Activated CD4-positive, alpha-beta T cell treated with anti-CD3 and anti-CD28 coated beads for 36 hours (primary cell): ENCODE results near the gene SLC22A1. TPM values are rescaled to one million over a fixed set of nuclear protein-coding genes. Genes with fewer than 3 reads are reported as not detected.
"Not testable (repeated sequence)": the region's sequence is repeated elsewhere in the genome, so short reads cannot be mapped to it uniquely, and the experiment has no call there.

Source experiments
- ATAC-seq: fragments of 200-7000 bp; cut with Tn5 transposase; one replicate; pipeline ENCODE4 v1.10.0; 2021; ENCODE audit warnings: mild to moderate bottlenecking, moderate library complexity
- CTCF ChIA-PET: fragments of 350-600 bp; sonication (Branson Sonifier 250); formaldehyde crosslinking; loops from one replicate; lab custom pipeline; 2021; ENCODE audit warnings: antibody characterized with exemption; lab: Charles Lee
- POLR2A ChIA-PET: fragments of 350-600 bp; sonication (Branson Sonifier 250); formaldehyde crosslinking; loops from one replicate; lab custom pipeline; 2021; ENCODE audit warnings: antibody characterized with exemption, inconsistent platforms; lab: Charles Lee
- DNase-seq: peaks from one replicate; pipeline ENCODE4 v3.0.0-alpha.2; 2020
- H3K27ac Mint-ChIP-seq: one replicate; pipeline ENCODE4 v1.8.0; 2021; ENCODE audit warnings: mixed read lengths
- H3K27me3 Mint-ChIP-seq: one replicate; pipeline ENCODE4 v1.8.0; 2021; ENCODE audit warnings: mixed read lengths
- H3K36me3 Mint-ChIP-seq: one replicate; pipeline ENCODE4 v1.8.0; 2021; ENCODE audit warnings: low read depth, mixed read lengths
- H3K4me1 Mint-ChIP-seq: one replicate; pipeline ENCODE4 v1.8.0; 2021; ENCODE audit warnings: mixed read lengths
- H3K4me3 Mint-ChIP-seq: one replicate; pipeline ENCODE4 v1.8.0; 2021; ENCODE audit warnings: mild to moderate bottlenecking, moderate library complexity, mixed read lengths
- H3K9me3 Mint-ChIP-seq: one replicate; pipeline ENCODE4 v1.8.0; 2021; ENCODE audit warnings: low read depth, mixed read lengths
- intact Hi-C, 2 experiments: fragments of 100-400 bp; cut with DNase I in 1 of 2; cut with micrococcal nuclease in 1 of 2; formaldehyde crosslinking; loops; one replicate each; pipeline versions ENCODE4 v1.14.2 to v1.15.1; 2022 to 2024; cut with DNase I, micrococcal nuclease
- total RNA-seq, 2 experiments: library from RNA; stranded (reverse); gene quantifications; one replicate each; pipeline ENCODE4 v1.2.3, GENCODE V29; 2021

Gene SLC22A1
- total RNA-seq, 2 experiments from 2014 or later: 0.78 to 1.2 TPM

DNA sequence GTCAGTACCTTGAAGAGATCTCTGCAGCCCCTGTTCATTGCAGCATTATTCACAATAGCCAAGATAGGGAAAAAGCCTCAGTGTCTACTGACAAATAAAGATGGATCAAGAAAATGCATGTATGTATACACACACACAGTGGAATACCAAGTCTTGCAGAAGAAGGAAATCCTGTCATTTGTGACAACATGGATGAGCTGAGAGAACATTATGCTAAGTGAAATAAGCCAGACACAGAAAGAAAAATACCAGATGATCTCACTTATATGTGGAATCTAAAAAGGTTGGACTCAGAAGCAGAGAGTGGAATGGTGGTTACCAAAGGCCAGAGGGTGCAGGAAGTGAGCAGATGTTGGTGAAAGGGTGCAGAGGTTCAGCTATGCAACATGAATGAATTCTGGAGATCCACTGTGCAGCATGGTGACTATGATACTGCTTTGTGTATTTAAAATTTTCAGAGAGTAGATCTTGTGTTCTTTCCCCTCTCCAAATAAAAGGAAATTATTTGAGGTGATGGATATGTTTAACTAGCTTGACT, 11.0 kb upstream of the SLC22A1 start:
- ATAC-seq (no peak), DNase-seq (no peak)
- ChIA-PET CTCF (interaction anchor here (0.8 kb wide), 1 partner anchor 351 kb away, joined by 3 read pairs; no protein-coding TSS in a partner anchor), POLR2A (no interaction called here)
- no peaks in the 10 kb centered on the region for H3K9me3 Mint-ChIP-seq
- peaks cover under 1% of the 10 kb centered on the region for H3K36me3 Mint-ChIP-seq
- no peak overlapping the region for H3K27ac Mint-ChIP-seq
- no peak overlapping the region for H3K4me3 Mint-ChIP-seq
- no peaks in the 10 kb centered on the region for H3K27me3 Mint-ChIP-seq
- intact Hi-C loops: no loop called here
- H3K4me1 Mint-ChIP-seq: peaks cover 2% of the 10 kb centered on the region

DNA sequence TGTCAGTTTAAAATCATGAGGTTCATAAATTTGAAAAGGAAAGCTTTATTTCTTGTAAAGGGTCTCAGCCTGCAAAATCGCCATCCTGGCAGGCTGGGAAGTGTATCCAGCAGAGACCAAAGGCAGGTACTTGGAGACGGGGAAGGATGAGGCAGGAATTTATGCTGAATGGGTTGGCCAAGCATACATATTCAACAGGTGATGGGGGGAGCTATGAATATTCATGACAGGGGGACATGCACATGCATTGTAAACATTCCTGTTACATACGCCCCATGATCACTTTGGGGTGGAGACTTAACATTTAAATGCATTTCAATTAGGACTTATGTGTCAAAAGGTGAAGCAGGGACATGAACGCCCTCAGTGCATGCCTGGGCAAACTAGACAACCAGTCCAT, 9.8 kb upstream of the SLC22A1 start:
- intact Hi-C loops: no loop called here
- ChIA-PET POLR2A (no interaction called here), CTCF (interaction anchor here (0.7 to 0.8 kb wide), 3 partner anchors 13 to 692 kb away, joined by 3 read pairs; no protein-coding TSS in a partner anchor)
- Mint-ChIP-seq H3K36me3 (no peaks in the 10 kb centered on the region), H3K4me1 (peaks cover 2% of the 10 kb centered on the region), H3K27ac (no peak overlapping the region), H3K4me3 (no peak overlapping the region), H3K27me3 (no peaks in the 10 kb centered on the region), H3K9me3 (no peaks in the 10 kb centered on the region)
- ATAC-seq (no peak), DNase-seq (no peak)

DNA sequence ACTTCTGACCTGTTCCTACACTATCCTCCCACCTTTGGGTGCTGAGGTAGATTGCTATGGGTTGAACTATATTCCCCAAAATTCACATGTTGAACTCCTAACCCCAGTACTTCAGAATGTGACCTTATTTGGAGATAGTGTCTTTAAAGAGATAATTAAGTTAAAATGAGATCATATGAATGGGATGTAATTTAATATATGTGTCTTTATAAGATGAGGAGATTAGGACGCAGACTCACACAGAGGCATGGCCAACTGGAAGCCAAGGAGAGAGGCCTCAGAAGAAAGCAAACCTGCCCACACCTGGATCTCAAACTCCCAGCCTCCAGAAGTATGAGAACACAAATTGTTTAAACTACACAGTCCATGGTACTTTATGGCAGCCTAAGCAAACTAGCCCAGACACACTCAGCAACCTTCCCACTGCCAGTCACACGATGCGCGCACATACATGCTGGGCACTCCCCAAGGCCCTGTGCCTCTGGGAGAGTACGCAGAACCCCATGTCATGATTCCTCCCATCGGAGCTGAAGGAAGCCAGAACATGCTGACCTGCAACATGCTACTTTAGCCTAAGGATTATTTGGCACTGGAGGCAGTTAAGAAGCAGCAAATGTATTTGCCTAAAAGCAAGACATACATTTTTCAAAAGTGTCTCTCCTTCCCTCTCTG, 8.9 kb upstream of the SLC22A1 start:
- CTCF ChIA-PET: interaction anchor here (0.7 to 0.8 kb wide), 2 partner anchors 12 to 691 kb away, joined by 3 read pairs; no protein-coding TSS in a partner anchor
- Mint-ChIP-seq H3K4me1 (peaks cover 2% of the 10 kb centered on the region), H3K27me3 (no peaks in the 10 kb centered on the region), H3K27ac (no peak overlapping the region), H3K36me3 (peaks cover under 1% of the 10 kb centered on the region), H3K4me3 (no peak overlapping the region), H3K9me3 (no peaks in the 10 kb centered on the region)
- DNase-seq (no peak), ATAC-seq (no peak)
- POLR2A ChIA-PET: no interaction called here
- intact Hi-C loops: no loop called here

DNA sequence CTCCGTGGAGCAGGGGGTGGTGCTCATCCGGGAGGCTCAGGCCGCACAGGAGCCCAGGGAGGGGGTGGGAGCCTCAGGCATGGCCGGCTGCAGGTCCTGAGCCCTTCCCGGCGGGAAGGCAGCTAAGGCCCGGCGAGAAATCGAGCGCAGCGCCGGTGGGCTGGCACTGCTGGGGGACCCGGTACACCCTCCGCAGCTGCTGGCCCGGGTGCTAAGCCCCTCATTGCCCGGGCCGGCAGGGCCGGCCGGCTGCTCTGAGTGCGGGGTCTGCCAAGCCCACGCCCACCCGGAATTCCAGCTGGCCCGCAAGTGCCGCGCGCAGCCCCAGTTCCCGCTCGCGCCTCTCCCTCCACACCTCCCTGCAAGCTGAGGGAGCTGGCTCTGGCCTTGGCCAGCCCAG, 7.1 kb upstream of the SLC22A1 start:
- intact Hi-C loops, H3K27me3 Mint-ChIP-seq, POLR2A ChIA-PET, H3K4me1 Mint-ChIP-seq, DNase-seq, H3K36me3 Mint-ChIP-seq, H3K27ac Mint-ChIP-seq, H3K9me3 Mint-ChIP-seq, H3K4me3 Mint-ChIP-seq, CTCF ChIA-PET, ATAC-seq: not testable (repeated sequence)

DNA sequence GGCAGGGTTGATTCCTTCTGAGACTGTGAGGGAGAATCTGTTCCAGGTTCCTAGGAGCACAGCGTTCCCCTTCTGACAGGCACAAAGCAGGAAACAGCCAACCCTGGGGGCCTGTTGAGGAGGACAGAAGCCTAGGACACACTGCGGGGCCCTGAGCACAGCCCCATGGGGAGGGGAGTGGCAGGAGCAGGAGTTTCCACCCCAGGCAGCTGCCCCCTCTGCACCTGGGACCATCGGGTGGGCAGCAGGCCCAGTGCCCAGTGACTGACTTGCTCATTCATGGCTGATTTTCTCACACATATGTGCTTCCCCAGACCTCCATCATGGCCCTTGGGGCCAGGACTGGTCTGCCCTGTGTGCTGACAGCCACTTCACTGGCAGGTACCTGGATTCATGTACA, 6.2 kb upstream of the SLC22A1 start:
- CTCF ChIA-PET: no interaction called here

DNA sequence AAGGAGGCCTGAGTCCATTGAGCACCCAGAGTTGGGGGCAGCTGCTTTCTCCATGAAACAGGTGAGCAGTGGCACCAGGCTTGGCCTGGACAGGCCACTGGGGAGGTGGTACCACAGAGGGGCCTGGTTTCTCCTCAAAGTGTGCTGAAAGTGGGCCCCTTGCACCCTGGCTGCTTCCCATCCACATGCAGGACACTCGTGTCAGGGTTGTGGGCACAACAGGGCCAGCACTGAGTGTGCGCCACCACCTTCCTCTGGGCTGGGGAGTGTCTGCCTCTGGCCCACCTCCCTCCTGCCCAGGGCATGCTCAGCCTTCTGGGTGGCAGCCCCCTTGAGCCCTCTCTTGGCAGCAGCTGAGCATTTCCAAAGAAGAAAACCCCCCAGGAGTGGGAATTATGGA, 5.2 kb upstream of the SLC22A1 start:
- intact Hi-C loops: no loop called here
- no peaks in the 10 kb centered on the region for H3K27me3 Mint-ChIP-seq
- no peaks in the 10 kb centered on the region for H3K9me3 Mint-ChIP-seq
- no peaks in the 10 kb centered on the region for H3K4me1 Mint-ChIP-seq
- H3K4me3 Mint-ChIP-seq: no peak overlapping the region
- ChIA-PET CTCF (interaction anchor here (1.0 kb wide), 1 partner anchor 147 kb away, joined by 3 read pairs; no protein-coding TSS in a partner anchor), POLR2A (no interaction called here)
- peaks cover 4% of the 10 kb centered on the region for H3K36me3 Mint-ChIP-seq
- DNase-seq (no peak), ATAC-seq (no peak)
- no peak overlapping the region for H3K27ac Mint-ChIP-seq

More for the DNA sequence above, 6.2 kb upstream of the SLC22A1 start:
- Mint-ChIP-seq H3K9me3 (no peaks in the 10 kb centered on the region), H3K27ac (no peak overlapping the region), H3K36me3 (peaks cover 4% of the 10 kb centered on the region), H3K27me3 (no peaks in the 10 kb centered on the region), H3K4me1 (no peaks in the 10 kb centered on the region), H3K4me3 (no peak overlapping the region)
- DNase-seq (no peak), ATAC-seq (no peak)
- intact Hi-C loops: no loop called here
- POLR2A ChIA-PET: no interaction called here

DNA sequence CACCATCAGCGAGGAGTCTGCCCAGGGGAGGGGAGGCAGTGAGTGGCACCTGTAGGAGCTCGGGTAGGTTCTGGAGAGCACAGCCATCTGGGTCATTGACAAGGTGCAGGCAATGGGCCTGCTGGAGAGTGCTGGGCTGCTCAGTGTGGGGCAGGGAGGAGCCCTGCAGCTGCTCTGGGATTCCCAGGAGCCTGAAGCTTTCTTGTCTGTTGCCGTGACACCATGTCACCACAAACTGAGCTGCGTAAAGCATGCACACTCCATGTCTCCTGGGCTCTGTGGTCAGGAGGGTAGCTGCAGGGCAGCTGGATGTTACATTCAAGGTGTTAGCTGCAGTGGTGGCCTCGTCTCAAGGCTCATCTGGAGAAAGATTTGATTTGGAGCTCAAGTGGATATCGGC, 4.5 kb upstream of the SLC22A1 start:
- intact Hi-C loops: no loop called here
- Mint-ChIP-seq H3K27ac (no peak overlapping the region), H3K27me3 (no peaks in the 10 kb centered on the region), H3K4me1 (no peaks in the 10 kb centered on the region), H3K36me3 (peaks cover 4% of the 10 kb centered on the region), H3K4me3 (no peak overlapping the region), H3K9me3 (no peaks in the 10 kb centered on the region)
- ATAC-seq: no peak
- POLR2A ChIA-PET: no interaction called here
- DNase-seq: no peak
- CTCF ChIA-PET: interaction anchor here (1.0 kb wide), 1 partner anchor 146 kb away, joined by 3 read pairs; no protein-coding TSS in a partner anchor

DNA sequence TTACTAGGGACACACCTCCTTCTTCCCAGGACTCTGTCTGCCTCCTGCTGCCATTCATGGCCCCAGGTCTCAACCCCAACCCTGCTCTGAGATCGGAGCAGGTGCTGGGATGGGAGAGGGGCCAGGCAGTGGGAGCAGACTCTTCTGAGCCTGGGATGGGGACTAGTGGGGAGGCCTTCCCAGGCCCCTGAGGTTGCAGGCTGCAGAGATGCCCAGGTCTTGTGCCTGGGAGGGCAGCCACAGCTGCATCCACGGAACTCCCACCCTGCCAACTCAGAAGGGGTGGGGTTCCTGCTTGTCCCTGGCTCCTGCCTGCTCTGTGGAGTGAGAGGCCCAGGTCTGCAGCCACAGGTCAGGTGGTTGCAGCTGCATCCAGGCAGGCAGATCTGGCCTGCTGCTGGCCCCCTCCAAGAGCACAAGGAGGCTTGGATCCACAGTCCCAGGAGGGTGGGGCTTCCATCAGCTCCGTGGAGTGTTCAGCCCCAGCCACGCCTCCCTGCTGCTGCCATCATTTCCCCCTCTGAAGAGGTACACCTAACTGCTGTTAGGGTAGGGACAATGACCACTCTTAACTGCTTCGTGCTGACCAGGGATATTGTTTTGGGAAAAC, 2.9 kb upstream of the SLC22A1 start:
- H3K27ac Mint-ChIP-seq: no peak overlapping the region
- POLR2A ChIA-PET: no interaction called here
- no peak for ATAC-seq
- no peak for DNase-seq
- H3K4me3 Mint-ChIP-seq: no peak overlapping the region
- no peaks in the 10 kb centered on the region for H3K4me1 Mint-ChIP-seq
- CTCF ChIA-PET: interaction anchor here (0.6 kb wide), 1 partner anchor 39 kb away, joined by 3 read pairs; no protein-coding TSS in a partner anchor
- no peaks in the 10 kb centered on the region for H3K9me3 Mint-ChIP-seq
- intact Hi-C loops: no loop called here
- H3K27me3 Mint-ChIP-seq: no peaks in the 10 kb centered on the region
- H3K36me3 Mint-ChIP-seq: peaks cover 4% of the 10 kb centered on the region

DNA sequence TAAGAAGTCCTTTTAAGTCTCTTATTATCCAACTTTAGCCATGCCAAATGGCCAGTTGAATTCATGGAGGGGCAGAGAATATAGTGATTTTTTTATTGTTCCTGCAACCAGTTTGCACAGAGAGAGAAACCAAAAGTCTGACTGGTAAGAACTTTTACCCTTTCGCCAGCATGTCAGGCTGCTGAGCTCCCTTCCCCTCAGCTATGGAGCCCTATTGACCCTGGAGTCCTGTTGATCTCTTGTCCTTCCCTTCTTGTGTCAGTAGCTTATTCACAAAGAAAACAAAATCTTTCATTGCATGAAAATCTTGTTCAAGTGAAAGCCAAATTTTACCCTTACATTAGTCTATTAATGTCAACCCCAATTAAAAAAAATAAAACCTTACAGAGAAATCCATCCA, 1.5 kb upstream of the SLC22A1 start:
- Mint-ChIP-seq H3K27ac (no peak overlapping the region), H3K36me3 (peaks cover 4% of the 10 kb centered on the region), H3K4me1 (no peaks in the 10 kb centered on the region), H3K4me3 (no peak overlapping the region), H3K9me3 (no peaks in the 10 kb centered on the region), H3K27me3 (no peaks in the 10 kb centered on the region)
- CTCF ChIA-PET: interaction anchor here (1.1 kb wide), 1 partner anchor 257 kb away, joined by 3 read pairs; no protein-coding TSS in a partner anchor
- intact Hi-C loops: no loop called here
- ATAC-seq (no peak), DNase-seq (no peak)
- POLR2A ChIA-PET: no interaction called here

DNA sequence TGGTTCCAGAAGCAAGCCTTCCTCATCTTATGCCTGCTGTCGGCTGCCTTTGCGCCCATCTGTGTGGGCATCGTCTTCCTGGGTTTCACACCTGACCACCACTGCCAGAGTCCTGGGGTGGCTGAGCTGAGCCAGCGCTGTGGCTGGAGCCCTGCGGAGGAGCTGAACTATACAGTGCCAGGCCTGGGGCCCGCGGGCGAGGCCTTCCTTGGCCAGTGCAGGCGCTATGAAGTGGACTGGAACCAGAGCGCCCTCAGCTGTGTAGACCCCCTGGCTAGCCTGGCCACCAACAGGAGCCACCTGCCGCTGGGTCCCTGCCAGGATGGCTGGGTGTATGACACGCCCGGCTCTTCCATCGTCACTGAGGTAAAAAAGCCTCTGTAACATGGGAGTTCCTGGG, 366 bp downstream of the SLC22A1 start:
- intact Hi-C loops: no loop called here
- CTCF ChIA-PET: no interaction called here
- no peak overlapping the region for H3K27ac Mint-ChIP-seq
- ATAC-seq (no peak), DNase-seq (no peak)
- H3K27me3 Mint-ChIP-seq: no peaks in the 10 kb centered on the region
- H3K36me3 Mint-ChIP-seq: peaks cover 4% of the 10 kb centered on the region
- no peaks in the 10 kb centered on the region for H3K9me3 Mint-ChIP-seq
- H3K4me1 Mint-ChIP-seq: no peaks in the 10 kb centered on the region
- H3K4me3 Mint-ChIP-seq: no peak overlapping the region
- POLR2A ChIA-PET: interaction anchor here (0.5 kb wide), 1 partner anchor 137 kb away, joined by 3 read pairs; the partner anchor contains the start of gene SLC22A2

DNA sequence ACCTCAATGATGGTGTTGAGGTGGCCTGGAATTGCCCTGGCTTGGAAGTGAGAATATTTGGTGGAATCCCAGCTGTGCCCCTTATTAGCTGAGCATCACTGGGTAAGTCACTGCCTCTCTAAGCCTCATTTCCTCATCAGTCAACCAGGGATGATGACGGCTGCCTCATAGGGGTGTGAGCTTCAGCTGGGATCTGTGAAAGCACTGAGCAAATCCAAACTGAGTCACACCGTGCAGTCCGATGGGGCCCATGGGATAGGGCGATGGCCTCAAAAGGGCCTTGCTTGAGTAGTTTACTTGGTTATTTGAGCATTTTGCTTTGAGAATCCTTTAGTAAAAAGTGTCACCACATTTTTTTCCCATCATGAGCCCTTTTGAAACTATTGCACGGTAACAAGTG, 1.1 kb downstream of the SLC22A1 start:
- intact Hi-C loops: no loop called here
- Mint-ChIP-seq H3K9me3 (no peaks in the 10 kb centered on the region), H3K27ac (no peak overlapping the region), H3K4me1 (no peaks in the 10 kb centered on the region), H3K36me3 (peaks cover 3% of the 10 kb centered on the region), H3K4me3 (no peak overlapping the region), H3K27me3 (no peaks in the 10 kb centered on the region)
- DNase-seq (no peak), ATAC-seq (no peak)
- ChIA-PET POLR2A (no interaction called here), CTCF (no interaction called here)
